ENCODE results near the gene GBX1.

- TF ChIP-seq CTCF (IDR thresholded peaks at IDR 0.05) (no peak), POLR2A (IDR thresholded peaks at IDR 0.05) (no peak)
Measured at GRCh38 chr7:151116603-151117440, 50.7 kb downstream of the GBX1 start.

All from right lobe of liver (tissue), 4 donors.